Prostate gland (tissue), 2 donors: ENCODE results near the gene ASCL2. TPM values are rescaled to one million over a fixed set of nuclear protein-coding genes. Genes with fewer than 3 reads are reported as not detected.

Experiments used
- DNase-seq: peaks from one replicate; pipeline ENCODE4 v3.0.0-alpha.2; 2019; ENCODE audit warnings: low spot score
- H3K27ac ChIP-seq, 2 donors: fragments of 200-600 bp; sonication (generic); 2 replicates each; pipeline ENCODE4 v1.5.1; 2017 to 2019
- H3K27me3 ChIP-seq: fragments of 200-600 bp; sonication (generic); replicated peaks from 2 replicates; pipeline ENCODE4 v1.5.1; 2019; ENCODE audit not compliant: insufficient read depth
- H3K36me3 ChIP-seq, 2 donors: fragments of 200-600 bp; sonication (generic); 1 replicate in 1 of 2; 2 replicates in 1 of 2; pipeline versions ENCODE4 v1.5.1 to v1.8.1; 2017 to 2019
- H3K4me1 ChIP-seq: fragments of 200-600 bp; sonication (generic); replicated peaks from 2 replicates; pipeline ENCODE4 v1.5.1; 2019
- H3K4me3 ChIP-seq, 2 donors: fragments of 200-600 bp; sonication (generic); 2 replicates each; pipeline ENCODE4 v1.5.1; 2017 to 2019
- H3K9me3 ChIP-seq: fragments of 200-600 bp; sonication (generic); 2 replicates; pipeline ENCODE4 v1.5.1; 2017
- POLR2A ChIP-seq: fragments of 450-650 bp; IDR thresholded peaks from one replicate; pipeline ENCODE4 v1.6.1; 2016; ENCODE audit warnings: antibody characterized with exemption, mild to moderate bottlenecking
- POLR2AphosphoS5 ChIP-seq: sonication (generic); formaldehyde crosslinking; IDR thresholded peaks from one replicate; pipeline ENCODE4 v1.6.1; 2017; ENCODE audit warnings: antibody characterized with exemption
- WGBS: methylation state at CpG from one replicate; pipeline ENCODE4 v1.1.5; 2018; 5-methylcytosine and 5-hydroxymethylcytosine counted together
- intact Hi-C: fragments of 100-400 bp; cut with DNase I; formaldehyde crosslinking; loops from one replicate; pipeline ENCODE4 v1.14.2; 2022
- total RNA-seq, 2 donors: library from RNA; depleted of rRNA; stranded (reverse); fragments of >200 nt; gene quantifications; one replicate each; pipeline ENCODE4 v1.1.0, GENCODE V29; 2016
- TF ChIP-seq, protein P1 (sequence below), 4 experiments: fragments of 200-600 bp in 2 of 4; fragments of 450-650 bp in 2 of 4; sonication (generic) in 2 of 4; IDR thresholded peaks; 1 replicate in 3 of 4; 2 replicates in 1 of 4; pipeline ENCODE4 v1.5.1; 2016 to 2019; ENCODE audit warnings: antibody characterized with exemption in 4 of 4, mild to moderate bottlenecking in 2 of 4, moderate library complexity in 2 of 4

Gene ASCL2
- total RNA-seq, 2 donors from 2014 or later: 3.9 to 7.9 TPM

GRCh38 chr11:2313051-2313951 is 42.9 kb upstream of the ASCL2 start:
- Histone ChIP-seq H3K4me1 (peaks cover 8% of the 10 kb centered on the region), H3K27ac (no peak overlapping the region), H3K4me3 (no peak overlapping the region), H3K36me3 (no peaks in the 10 kb centered on the region), H3K27me3 (no peaks in the 10 kb centered on the region), H3K9me3 (no peaks in the 10 kb centered on the region)
- TF ChIP-seq POLR2A (no peak), POLR2AphosphoS5 (no peak)
- TF ChIP-seq, protein P1, sequence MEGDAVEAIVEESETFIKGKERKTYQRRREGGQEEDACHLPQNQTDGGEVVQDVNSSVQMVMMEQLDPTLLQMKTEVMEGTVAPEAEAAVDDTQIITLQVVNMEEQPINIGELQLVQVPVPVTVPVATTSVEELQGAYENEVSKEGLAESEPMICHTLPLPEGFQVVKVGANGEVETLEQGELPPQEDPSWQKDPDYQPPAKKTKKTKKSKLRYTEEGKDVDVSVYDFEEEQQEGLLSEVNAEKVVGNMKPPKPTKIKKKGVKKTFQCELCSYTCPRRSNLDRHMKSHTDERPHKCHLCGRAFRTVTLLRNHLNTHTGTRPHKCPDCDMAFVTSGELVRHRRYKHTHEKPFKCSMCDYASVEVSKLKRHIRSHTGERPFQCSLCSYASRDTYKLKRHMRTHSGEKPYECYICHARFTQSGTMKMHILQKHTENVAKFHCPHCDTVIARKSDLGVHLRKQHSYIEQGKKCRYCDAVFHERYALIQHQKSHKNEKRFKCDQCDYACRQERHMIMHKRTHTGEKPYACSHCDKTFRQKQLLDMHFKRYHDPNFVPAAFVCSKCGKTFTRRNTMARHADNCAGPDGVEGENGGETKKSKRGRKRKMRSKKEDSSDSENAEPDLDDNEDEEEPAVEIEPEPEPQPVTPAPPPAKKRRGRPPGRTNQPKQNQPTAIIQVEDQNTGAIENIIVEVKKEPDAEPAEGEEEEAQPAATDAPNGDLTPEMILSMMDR (IDR thresholded peaks at IDR 0.05): no peak
- intact Hi-C loops: no loop called here
- WGBS: 85% methylated on average over 34 of the region's 34 CpGs
- DNase-seq: no peak

GRCh38 chr11:2312232-2313042 is 42.0 kb upstream of the ASCL2 start:
- no peaks in the 10 kb centered on the region for H3K9me3 ChIP-seq
- WGBS: 74% methylated on average over 22 of the region's 22 CpGs
- H3K36me3 ChIP-seq: no peaks in the 10 kb centered on the region
- H3K4me3 ChIP-seq: no peak overlapping the region
- intact Hi-C loops: no loop called here
- H3K27ac ChIP-seq: no peak overlapping the region
- peaks cover 8% of the 10 kb centered on the region for H3K4me1 ChIP-seq
- no peak for DNase-seq
- no peaks in the 10 kb centered on the region for H3K27me3 ChIP-seq
- TF ChIP-seq POLR2AphosphoS5 (no peak), POLR2A (no peak)
- TF ChIP-seq, protein P1 (IDR thresholded peaks at IDR 0.05): no peak

GRCh38 chr11:2311353-2312133 is 41.2 kb upstream of the ASCL2 start:
- intact Hi-C loops: loop anchor here (2.0 kb wide), 1 partner anchor 65 kb away; the partner anchor contains the start of gene CD81
- no peak overlapping the region for H3K27ac ChIP-seq
- TF ChIP-seq POLR2AphosphoS5 (no peak), POLR2A (no peak)
- TF ChIP-seq, protein P1 (IDR thresholded peaks at IDR 0.05): no peak
- no peaks in the 10 kb centered on the region for H3K36me3 ChIP-seq
- no peaks in the 10 kb centered on the region for H3K27me3 ChIP-seq
- no peak overlapping the region for H3K4me3 ChIP-seq
- H3K9me3 ChIP-seq: no peaks in the 10 kb centered on the region
- DNase-seq: no peak
- peaks cover 8% of the 10 kb centered on the region for H3K4me1 ChIP-seq
- 63% methylated on average over 21 of the region's 21 CpGs for WGBS

GRCh38 chr11:2310786-2311352 is 40.5 kb upstream of the ASCL2 start:
- no peak for DNase-seq
- Histone ChIP-seq H3K9me3 (no peaks in the 10 kb centered on the region), H3K27ac (no peak overlapping the region), H3K27me3 (no peaks in the 10 kb centered on the region), H3K4me1 (peaks cover 8% of the 10 kb centered on the region), H3K36me3 (no peaks in the 10 kb centered on the region), H3K4me3 (no peak overlapping the region)
- 82% methylated on average over 11 of the region's 16 CpGs for WGBS
- TF ChIP-seq POLR2AphosphoS5 (no peak), POLR2A (no peak)
- TF ChIP-seq, protein P1 (IDR thresholded peaks at IDR 0.05): no peak
- intact Hi-C loops: loop anchor here (2.0 kb wide), 1 partner anchor 66 kb away; the partner anchor contains the start of gene CD81
